K562 (cell line): ENCODE data around the gene DHRS13. TPM values are rescaled to one million over a fixed set of nuclear protein-coding genes. Genes with fewer than 3 reads are reported as not detected.
A peak's percentile ranks its signal among the peaks of the same experiment; 100 is the strongest.

ENCODE experiments used
- BCL6 ChIP-seq: fragments of 250-450 bp; sonication (Bioruptor Pico); IDR thresholded peaks from 2 replicates; pipeline ENCODE4 v1.4.0; 2020
- CAMTA2 ChIP-seq: fragments of 250-450 bp; sonication (Bioruptor Pico); conservative IDR thresholded peaks from 2 replicates; pipeline ENCODE4 v1.5.1; 2022
- CBX2 ChIP-seq: fragments of 200-600 bp; sonication (generic); IDR thresholded peaks from one replicate; pipeline ENCODE4 v1.6.1; 2012; ENCODE audit warnings: mild to moderate bottlenecking, low read length, inconsistent platforms; ENCODE audit not compliant: insufficient read depth, poor library complexity, severe bottlenecking
- CC2D1A ChIP-seq: fragments of 450-650 bp; IDR thresholded peaks from 2 replicates; pipeline ENCODE4 v1.6.1; 2017; ENCODE audit warnings: mild to moderate bottlenecking
- CHCHD3 ChIP-seq: fragments of 250-450 bp; sonication (Bioruptor Pico); IDR thresholded peaks from 2 replicates; pipeline ENCODE4 v2.1.2; 2022; ENCODE audit warnings: mild to moderate bottlenecking
- ELF1 ChIP-seq: fragments of 200-800 bp; sonication (Bioruptor generic); IDR thresholded peaks from 2 replicates; pipeline ENCODE4 v1.6.1; 2016; ENCODE audit warnings: missing genetic modification characterization, missing compliant biosample characterization
- ESRRB ChIP-seq: fragments of 250-450 bp; sonication (Bioruptor Pico); IDR thresholded peaks from 2 replicates; pipeline ENCODE4 v1.5.0; 2020; ENCODE audit warnings: mild to moderate bottlenecking, moderate library complexity, borderline replicate concordance
- GTF2A2 ChIP-seq: IDR thresholded peaks from 2 replicates; pipeline ENCODE4 v1.6.1; 2016; ENCODE audit warnings: mild to moderate bottlenecking, missing genetic modification characterization, missing compliant biosample characterization
- KHSRP ChIP-seq: fragments of 450-650 bp; IDR thresholded peaks from 2 replicates; pipeline ENCODE4 v1.6.1; 2017
- POLR2A ChIP-seq: fragments of 450-650 bp; conservative IDR thresholded peaks from 2 replicates; pipeline ENCODE4 v1.6.1; 2016
- POLR2B ChIP-seq: fragments of 450-650 bp; IDR thresholded peaks from 2 replicates; pipeline ENCODE4 v1.6.1; 2018; ENCODE audit warnings: low read depth; ENCODE audit not compliant: partially characterized antibody
- PRMT5 ChIP-seq: sonication (generic); formaldehyde crosslinking; IDR thresholded peaks from 2 replicates; pipeline ENCODE4 v1.5.0; 2020; ENCODE audit warnings: missing genetic modification reagents
- SRSF9 ChIP-seq: fragments of 200-400 bp; formaldehyde crosslinking; IDR thresholded peaks from 2 replicates; pipeline ENCODE4 v1.6.1; 2017; ENCODE audit warnings: low read depth, low read length, borderline replicate concordance
- SUPT5H ChIP-seq: fragments of 450-650 bp; IDR thresholded peaks from 2 replicates; pipeline ENCODE4 v1.6.1; 2016
- XRCC4 ChIP-seq: IDR thresholded peaks from one replicate; pipeline ENCODE4 v1.6.1; 2011; ENCODE audit not compliant: insufficient read depth, insufficient read length; ENCODE audit errors: extremely low read depth
- ZBED1 ChIP-seq: IDR thresholded peaks from 2 replicates; pipeline ENCODE4 v1.6.1; 2014
- ZEB2 ChIP-seq: fragments of 450-650 bp; IDR thresholded peaks from 2 replicates; pipeline ENCODE4 v1.6.1; 2016
- ZNF133 ChIP-seq: fragments of 250-450 bp; sonication (Bioruptor Pico); IDR thresholded peaks from 2 replicates; pipeline ENCODE4 v1.4.0; 2020; ENCODE audit warnings: mild to moderate bottlenecking
- ZNF324 ChIP-seq: fragments of 250-450 bp; sonication (Bioruptor Pico); IDR thresholded peaks from 2 replicates; pipeline ENCODE4 v1.4.0; 2020; ENCODE audit warnings: mild to moderate bottlenecking
- ZNF41 ChIP-seq: fragments of 250-450 bp; sonication (Bioruptor Pico); conservative IDR thresholded peaks from 2 replicates; pipeline ENCODE4 v1.4.0; 2020; ENCODE audit warnings: mild to moderate bottlenecking
- polyA plus RNA-seq, 8 experiments: library from polyadenylated mRNA; depleted of rRNA in 4 of 8; stranded (reverse) in 5 of 8; unstranded in 3 of 8; fragments of >200 nt; fragmentation: Nextera tagmentation in 2 of 8; fragmentation: Illumina TruSeq in 1 of 8; extraction: Ambion mirVana in 2 of 8; extraction: Trizol in 1 of 8; gene quantifications; 2 replicates each; pipeline versions ENCODE4 v1.2.1 to v1.2.3, GENCODE V29; 2011 to 2014; ENCODE audit warnings: inconsistent platforms in 1 of 8, missing spikeins in 1 of 8
- total RNA-seq, 7 experiments: library from RNA; depleted of rRNA in 6 of 7; stranded (reverse); fragments of >200 nt in 6 of 7; fragmentation: Illumina TruSeq in 2 of 7; extraction: Trizol in 2 of 7; gene quantifications; 2 replicates each; pipeline versions ENCODE4 v1.2.1 to v1.2.3, GENCODE V29; 2011 to 2021; ENCODE audit warnings: low replicate concordance in 1 of 7
- TF ChIP-seq, protein P1 (sequence below): sonication (generic); formaldehyde crosslinking; IDR thresholded peaks from 2 replicates; pipeline ENCODE4 v1.8.1; 2023; ENCODE audit warnings: missing genetic modification reagents, mild to moderate bottlenecking, borderline replicate concordance
- TF ChIP-seq, protein P2 (sequence below): sonication (generic); formaldehyde crosslinking; IDR thresholded peaks from 2 replicates; pipeline ENCODE4 v1.8.1; 2023; ENCODE audit warnings: mild to moderate bottlenecking, missing genetic modification reagents
- TF ChIP-seq, protein P3 (sequence below): fragments of 450-650 bp; formaldehyde crosslinking; IDR thresholded peaks from 2 replicates; pipeline ENCODE4 v1.4.0; 2020; ENCODE audit warnings: mild to moderate bottlenecking, moderate library complexity

DHRS13 gene
- total and polyA plus RNA-seq, 9 of the 15 experiments (the other 6 are each of a cell fraction or from before 2014, with no cell fraction given) = 0.32 to 52.3 (median 34.3) TPM; not detected in 1

DNA sequence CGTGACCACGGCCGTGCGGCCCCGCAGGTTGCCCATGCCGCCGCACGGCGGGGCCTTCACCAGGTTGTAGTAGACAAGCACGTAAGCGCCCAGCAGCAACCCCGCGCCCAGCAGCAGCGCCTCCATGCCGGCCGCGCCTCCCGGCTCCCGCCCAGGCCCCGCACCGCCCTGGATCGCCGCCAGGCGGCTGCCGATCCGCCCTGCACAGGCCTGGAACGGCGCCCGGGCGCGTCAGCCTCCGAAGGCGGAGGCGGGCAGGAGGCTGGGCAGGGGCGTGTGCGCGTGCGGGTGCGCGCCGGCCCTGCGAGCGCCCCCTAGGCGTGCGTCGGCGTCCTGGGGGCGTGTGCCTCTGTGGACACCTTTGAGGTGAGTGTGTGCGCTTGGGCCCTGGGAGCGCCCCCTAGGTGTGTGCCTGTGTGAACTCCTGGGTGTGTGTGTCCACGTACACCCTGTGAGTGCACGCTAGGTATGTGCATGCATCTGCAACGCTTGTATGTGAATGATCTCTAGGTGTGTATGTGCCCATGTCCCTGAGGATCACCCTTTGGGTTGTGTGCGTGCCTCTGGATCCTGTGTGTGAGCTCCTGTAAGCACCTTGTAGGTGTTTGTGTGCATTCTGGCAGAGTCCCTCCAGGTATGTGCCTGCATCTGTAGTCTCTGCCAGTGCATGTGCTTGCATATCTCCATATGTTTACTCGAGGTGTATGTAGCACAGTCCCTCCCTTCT is at the start of gene DHRS13 (continued):
- TF ChIP-seq, protein P1, sequence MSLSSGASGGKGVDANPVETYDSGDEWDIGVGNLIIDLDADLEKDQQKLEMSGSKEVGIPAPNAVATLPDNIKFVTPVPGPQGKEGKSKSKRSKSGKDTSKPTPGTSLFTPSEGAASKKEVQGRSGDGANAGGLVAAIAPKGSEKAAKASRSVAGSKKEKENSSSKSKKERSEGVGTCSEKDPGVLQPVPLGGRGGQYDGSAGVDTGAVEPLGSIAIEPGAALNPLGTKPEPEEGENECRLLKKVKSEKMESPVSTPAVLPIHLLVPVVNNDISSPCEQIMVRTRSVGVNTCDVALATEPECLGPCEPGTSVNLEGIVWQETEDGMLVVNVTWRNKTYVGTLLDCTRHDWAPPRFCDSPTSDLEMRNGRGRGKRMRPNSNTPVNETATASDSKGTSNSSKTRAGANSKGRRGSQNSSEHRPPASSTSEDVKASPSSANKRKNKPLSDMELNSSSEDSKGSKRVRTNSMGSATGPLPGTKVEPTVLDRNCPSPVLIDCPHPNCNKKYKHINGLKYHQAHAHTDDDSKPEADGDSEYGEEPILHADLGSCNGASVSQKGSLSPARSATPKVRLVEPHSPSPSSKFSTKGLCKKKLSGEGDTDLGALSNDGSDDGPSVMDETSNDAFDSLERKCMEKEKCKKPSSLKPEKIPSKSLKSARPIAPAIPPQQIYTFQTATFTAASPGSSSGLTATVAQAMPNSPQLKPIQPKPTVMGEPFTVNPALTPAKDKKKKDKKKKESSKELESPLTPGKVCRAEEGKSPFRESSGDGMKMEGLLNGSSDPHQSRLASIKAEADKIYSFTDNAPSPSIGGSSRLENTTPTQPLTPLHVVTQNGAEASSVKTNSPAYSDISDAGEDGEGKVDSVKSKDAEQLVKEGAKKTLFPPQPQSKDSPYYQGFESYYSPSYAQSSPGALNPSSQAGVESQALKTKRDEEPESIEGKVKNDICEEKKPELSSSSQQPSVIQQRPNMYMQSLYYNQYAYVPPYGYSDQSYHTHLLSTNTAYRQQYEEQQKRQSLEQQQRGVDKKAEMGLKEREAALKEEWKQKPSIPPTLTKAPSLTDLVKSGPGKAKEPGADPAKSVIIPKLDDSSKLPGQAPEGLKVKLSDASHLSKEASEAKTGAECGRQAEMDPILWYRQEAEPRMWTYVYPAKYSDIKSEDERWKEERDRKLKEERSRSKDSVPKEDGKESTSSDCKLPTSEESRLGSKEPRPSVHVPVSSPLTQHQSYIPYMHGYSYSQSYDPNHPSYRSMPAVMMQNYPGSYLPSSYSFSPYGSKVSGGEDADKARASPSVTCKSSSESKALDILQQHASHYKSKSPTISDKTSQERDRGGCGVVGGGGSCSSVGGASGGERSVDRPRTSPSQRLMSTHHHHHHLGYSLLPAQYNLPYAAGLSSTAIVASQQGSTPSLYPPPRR = no peak
- TF ChIP-seq POLR2B (no peak), SUPT5H (no peak), ZBED1 (peak; percentile 33; the same call in 1 of the 2 replicates), CAMTA2 (0 out of 2 replicates have a peak, but pooled peaks have one; percentile 65), XRCC4 (no peak), BCL6 (CRISPR knock-in tag) (no peak), CBX2 (no peak), PRMT5 (CRISPR knock-in tag) (0 out of 2 replicates have a peak, but pooled peaks have one; percentile 11), ZNF41 (CRISPR knock-in tag) (0 out of 2 replicates have a peak, but pooled peaks have one; percentile 67), GTF2A2 (tag) (no peak), KHSRP (no peak), POLR2A (peak; percentile 20; the same call in 1 of the 2 replicates), ZEB2 (peak; percentile 91), SRSF9 (no peak), CC2D1A (no peak), CHCHD3 (CRISPR knock-in tag) (no peak), ZNF133 (CRISPR knock-in tag) (no peak), ESRRB (CRISPR knock-in tag) (no peak), ELF1 (tag) (no peak), ZNF324 (CRISPR knock-in tag) (no peak)
- TF ChIP-seq, protein P2, sequence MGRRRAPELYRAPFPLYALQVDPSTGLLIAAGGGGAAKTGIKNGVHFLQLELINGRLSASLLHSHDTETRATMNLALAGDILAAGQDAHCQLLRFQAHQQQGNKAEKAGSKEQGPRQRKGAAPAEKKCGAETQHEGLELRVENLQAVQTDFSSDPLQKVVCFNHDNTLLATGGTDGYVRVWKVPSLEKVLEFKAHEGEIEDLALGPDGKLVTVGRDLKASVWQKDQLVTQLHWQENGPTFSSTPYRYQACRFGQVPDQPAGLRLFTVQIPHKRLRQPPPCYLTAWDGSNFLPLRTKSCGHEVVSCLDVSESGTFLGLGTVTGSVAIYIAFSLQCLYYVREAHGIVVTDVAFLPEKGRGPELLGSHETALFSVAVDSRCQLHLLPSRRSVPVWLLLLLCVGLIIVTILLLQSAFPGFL = peak; percentile 99
- TF ChIP-seq, protein P3, sequence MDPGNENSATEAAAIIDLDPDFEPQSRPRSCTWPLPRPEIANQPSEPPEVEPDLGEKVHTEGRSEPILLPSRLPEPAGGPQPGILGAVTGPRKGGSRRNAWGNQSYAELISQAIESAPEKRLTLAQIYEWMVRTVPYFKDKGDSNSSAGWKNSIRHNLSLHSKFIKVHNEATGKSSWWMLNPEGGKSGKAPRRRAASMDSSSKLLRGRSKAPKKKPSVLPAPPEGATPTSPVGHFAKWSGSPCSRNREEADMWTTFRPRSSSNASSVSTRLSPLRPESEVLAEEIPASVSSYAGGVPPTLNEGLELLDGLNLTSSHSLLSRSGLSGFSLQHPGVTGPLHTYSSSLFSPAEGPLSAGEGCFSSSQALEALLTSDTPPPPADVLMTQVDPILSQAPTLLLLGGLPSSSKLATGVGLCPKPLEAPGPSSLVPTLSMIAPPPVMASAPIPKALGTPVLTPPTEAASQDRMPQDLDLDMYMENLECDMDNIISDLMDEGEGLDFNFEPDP (CRISPR knock-in tag) = no peak
